GM19463 (cell line): ENCODE measurements around the gene DDX27.

Source experiments
- ATAC-seq: cut with Tn5 transposase; IDR thresholded peaks from one replicate; pipeline ENCODE4 v1.9.1; 2021; ENCODE audit warnings: mild to moderate bottlenecking, moderate library complexity; ENCODE audit not compliant: unreplicated experiment

Gene DDX27

DNA sequence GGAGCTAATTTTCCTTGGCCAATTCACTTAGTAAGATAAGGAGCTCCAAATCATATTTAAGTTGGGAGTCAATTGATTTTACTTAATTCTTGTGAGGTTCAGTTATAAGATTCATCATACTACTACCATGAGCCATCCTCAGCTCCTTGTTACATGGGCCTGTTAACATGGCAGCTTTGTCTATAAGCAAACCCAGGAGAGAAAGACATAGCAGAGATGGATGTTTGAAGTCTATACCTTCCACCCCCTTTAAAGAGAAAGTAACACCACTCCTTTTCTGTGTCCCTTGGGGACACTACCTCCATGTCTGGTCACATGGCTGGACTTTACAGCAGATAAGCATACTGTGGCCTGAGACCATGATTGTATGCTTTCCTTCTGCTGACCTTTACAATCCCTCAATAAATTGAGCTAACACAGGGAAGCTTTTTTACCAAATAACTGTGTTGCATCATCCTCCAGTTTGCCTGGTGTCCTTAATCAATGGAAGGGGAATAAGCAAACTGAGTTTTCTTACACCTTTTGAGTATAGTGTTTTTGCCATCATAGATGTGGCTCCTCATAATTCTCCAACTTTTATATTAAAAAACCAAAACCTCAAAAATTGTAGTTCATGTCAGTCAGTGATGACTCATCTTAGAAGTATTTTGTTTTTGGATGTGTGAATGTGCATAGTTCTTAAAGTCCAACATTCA lies 68.5 kb downstream of the DDX27 start:
- no peak for ATAC-seq

DNA sequence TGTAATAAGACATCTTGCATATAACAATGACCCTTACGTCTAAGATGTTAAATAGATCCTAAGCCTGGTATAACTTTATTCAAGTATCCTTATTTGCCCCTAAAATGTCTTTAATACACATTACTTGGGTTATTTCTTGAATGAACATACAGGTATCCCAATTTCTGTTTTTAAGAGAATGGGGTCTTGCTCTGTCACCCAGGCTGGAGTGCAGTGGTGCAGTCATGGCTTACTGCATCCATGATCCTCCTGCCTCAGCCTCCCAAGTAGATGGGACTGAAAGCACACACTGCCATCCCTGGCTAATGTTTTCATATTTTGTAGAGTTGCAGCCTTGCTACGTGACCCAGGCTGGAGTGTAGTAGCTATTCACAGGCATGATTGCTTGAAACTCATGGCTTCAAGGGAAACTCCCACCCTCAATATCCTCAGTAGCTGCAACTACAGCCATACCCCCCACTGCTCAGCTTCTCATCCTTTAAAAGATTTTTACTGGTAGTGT lies 69.1 kb downstream of the DDX27 start:
- ATAC-seq = no peak

DNA sequence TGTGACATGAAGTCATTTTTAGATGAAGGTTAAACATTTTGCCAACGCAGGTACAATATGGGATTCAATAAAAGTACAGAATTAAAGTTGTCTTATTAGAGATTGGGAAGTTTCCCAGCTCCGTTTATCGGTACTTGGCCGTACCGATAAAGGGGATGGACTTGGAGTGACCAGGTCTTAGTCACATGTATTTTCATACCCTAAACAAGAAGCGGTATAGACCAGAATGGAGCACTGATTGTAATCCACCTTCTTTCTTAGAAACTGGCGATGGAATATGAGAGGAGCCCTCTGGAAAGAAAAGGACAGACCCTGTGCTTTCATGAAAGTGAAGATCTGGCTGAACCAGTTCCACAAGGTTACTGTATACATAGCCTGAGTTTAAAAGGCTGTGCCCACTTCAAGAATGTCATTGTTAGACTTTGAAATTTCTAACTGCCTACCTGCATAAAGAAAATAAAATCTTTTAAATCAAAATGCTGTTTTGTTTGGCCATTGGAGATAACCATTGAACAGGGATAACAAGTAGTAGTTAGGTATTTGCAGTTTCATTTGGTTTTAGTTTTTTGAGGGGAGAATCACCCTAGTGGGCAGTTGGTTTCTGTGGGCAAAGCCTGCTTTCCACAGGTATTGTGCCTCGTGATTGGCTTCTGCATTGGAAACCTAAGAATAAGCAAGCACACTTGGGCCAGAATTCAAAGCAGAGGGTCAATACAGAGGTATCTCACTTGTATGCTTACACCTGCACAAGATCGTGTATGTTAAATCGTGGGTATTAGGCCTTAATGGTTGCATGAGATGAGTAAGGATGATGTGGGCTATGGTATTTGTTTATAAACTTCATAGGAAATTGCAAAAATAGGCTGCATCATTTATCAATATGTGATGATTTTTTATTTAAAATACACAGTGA lies 69.8 kb downstream of the DDX27 start:
- ATAC-seq = no peak

DNA sequence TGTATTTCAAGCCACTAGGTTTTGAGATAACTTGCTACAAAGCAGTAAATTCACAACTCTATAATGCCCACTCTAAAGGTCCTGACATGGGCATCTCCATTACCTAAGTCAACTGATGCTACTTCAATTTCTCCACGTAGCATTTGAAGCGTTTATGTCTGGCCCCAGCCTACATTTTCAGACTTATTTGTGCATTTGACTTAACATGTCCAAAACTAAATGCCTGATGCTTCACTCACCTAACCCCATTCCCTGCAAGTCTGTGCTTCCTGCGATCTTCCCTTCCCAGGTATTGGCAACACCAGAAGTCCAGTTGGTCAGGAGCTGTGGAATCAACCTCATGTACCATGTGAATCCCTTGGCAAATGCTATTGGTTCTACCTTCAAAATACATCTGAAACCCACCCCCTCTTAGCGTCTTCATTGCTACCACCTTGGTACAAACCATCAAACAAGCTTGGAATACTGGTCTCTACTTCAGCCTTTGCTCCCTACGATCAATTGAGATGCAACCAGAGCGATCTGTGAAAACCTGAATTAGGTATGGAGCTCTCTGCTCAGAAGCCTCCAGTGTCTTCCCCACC lies 71.5 kb downstream of the DDX27 start:
- ATAC-seq = no peak

DNA sequence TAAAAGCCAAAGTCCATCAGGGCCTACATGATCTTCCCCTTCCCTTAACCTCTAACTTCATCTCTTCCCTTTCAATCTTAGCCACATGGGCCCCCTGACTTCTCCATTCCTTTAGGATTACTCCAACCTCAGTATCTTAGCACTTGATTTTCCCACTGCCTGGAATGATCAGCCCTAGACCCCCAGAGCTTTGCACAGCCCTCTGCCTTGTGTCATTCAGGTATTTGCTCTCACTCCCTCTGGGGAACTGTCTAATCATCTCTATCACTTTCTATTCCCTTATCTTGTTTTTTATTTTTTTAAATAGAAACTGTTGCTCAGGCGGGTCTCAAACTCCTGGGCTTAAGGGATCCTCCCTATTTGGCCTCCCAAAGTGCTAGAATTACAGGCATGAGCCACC lies 72.0 kb downstream of the DDX27 start:
- no peak for ATAC-seq

DNA sequence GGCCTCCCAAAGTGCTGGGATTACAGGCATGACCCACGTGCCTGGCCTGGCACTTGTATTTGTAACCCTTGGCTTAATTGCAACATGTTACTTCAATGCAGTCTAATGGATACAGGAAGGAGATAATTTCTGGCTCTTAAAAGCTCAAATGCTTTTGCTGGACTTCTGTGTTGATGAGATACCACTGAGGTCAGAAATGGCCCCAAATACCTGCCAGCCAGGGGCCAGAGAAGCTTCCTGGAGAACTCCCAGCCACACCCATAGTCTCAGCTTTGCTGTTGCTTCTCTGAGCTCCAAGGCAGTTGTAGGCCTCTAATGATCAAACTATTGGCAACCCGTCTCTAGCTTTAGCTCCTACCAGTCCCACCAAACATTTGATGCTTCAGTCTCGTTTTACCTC lies 72.8 kb downstream of the DDX27 start:
- no peak for ATAC-seq

DNA sequence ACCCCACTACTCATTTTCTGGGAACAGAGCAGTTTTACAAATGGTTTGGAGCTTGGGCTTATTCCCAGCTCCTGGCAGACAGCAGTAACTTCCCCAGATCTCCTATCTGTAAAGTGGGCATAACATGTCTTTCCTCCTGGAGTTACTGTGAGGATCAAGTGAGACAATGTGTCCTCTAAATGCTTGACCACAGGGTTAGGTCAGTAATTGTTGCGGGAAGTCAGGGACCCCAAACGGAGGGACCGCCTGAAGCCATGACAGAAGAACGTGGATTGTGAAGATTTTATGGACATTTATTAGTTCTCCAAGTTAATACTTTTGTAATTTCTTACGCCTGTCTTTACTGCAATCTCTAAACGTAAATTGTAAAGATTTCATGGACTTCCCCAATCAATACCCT lies 73.9 kb downstream of the DDX27 start:
- no peak for ATAC-seq
